BLaER1 treated with 17β-estradiol and CSF1 and Interleukin-3, amounts not matched to agents 10 nM and 100 nM (cell line): ENCODE data around the gene TNFRSF25.

ENCODE experiments used
- H3K27ac ChIP-seq, 11 experiments: shearing (Covaris generic); formaldehyde crosslinking; 2 replicates each; pipeline ENCODE4 v1.8.1; 2022
- H3K27me3 ChIP-seq, 11 experiments: shearing (Covaris generic); formaldehyde crosslinking; 2 replicates each; pipeline ENCODE4 v1.8.1; 2022
- H3K36me3 ChIP-seq, 11 experiments: shearing (Covaris generic); formaldehyde crosslinking; 2 replicates each; pipeline ENCODE4 v1.8.1; 2022
- H3K4me1 ChIP-seq, 10 experiments: shearing (Covaris generic); formaldehyde crosslinking; 2 replicates each; pipeline ENCODE4 v1.8.1; 2022
- H3K4me2 ChIP-seq, 11 experiments: shearing (Covaris generic); formaldehyde crosslinking; 2 replicates each; pipeline ENCODE4 v1.8.1; 2022
- H3K4me3 ChIP-seq, 10 experiments: shearing (Covaris generic); formaldehyde crosslinking; 2 replicates each; pipeline ENCODE4 v1.8.1; 2022
- H3K9ac ChIP-seq, 11 experiments: shearing (Covaris generic); formaldehyde crosslinking; 2 replicates each; pipeline ENCODE4 v1.8.1; 2022
- H3K9me3 ChIP-seq, 11 experiments: shearing (Covaris generic); formaldehyde crosslinking; replicated peaks in 1 of 11; 2 replicates each; pipeline ENCODE4 v1.8.1; 2022
- H4K20me1 ChIP-seq, 11 experiments: shearing (Covaris generic); formaldehyde crosslinking; 2 replicates each; pipeline ENCODE4 v1.8.1; 2022
- Cebpa-rat ChIP-seq, 11 experiments: shearing (Covaris generic); IDR thresholded peaks; 2 replicates each; pipeline ENCODE4 v1.8.1; 2022

TNFRSF25 gene

GRCh38 chr1:6414881-6415626 lies 50.9 kb downstream of the TNFRSF25 start:
- H3K27me3 ChIP-seq = peaks cover 36 to 55% (median 44%) of the 10 kb centered on the region in 11 experiments
- peak overlapping the region; percentile 7 to 57 (median 43); a peak in 18 of 22 replicates for H3K4me2 ChIP-seq
- no peaks in the 10 kb centered on the region for H3K36me3 ChIP-seq
- no peak overlapping the region for H3K27ac ChIP-seq
- no peak overlapping the region for H3K4me3 ChIP-seq
- no peaks in the 10 kb centered on the region for H3K9me3 ChIP-seq
- H3K4me1 ChIP-seq = peaks cover 23 to 41% (median 28%) of the 10 kb centered on the region in 10 experiments
- H4K20me1 ChIP-seq = peaks cover 0 to 22% (median 15%) of the 10 kb centered on the region in 11 experiments; a peak in 16 of 22 replicates
- TF ChIP-seq Cebpa-rat (IDR thresholded peaks at IDR 0.05) = peak in 4 of 11 experiments; percentile 9 to 77 (median 34); a peak in 4 of 22 replicates
- 0 out of 22 replicates have a peak overlapping the region, but pooled peaks of 1 of the 11 experiments have one; percentile 42 for H3K9ac ChIP-seq

DNA sequence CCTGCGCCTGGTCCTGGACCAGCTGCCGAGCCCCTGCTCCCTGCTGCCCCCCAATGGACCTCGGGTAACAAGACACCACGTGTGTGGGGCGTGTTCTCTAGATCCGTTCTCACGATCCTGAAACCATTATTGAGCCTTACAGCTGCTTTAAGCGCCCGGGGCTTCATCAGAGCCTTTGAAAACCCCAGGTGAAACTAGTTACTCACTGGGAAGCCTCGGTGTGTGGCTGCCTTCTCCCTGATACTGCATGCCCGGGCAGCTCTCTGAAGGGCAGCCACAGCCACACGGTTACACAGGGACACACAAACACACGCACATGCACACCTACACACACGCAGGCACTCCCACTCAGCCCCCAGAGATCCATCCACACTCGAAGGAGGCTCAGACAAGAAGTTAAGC lies 51.5 kb downstream of the TNFRSF25 start:
- H3K9me3 ChIP-seq = no peaks in the 10 kb centered on the region
- no peaks in the 10 kb centered on the region for H3K36me3 ChIP-seq
- peak overlapping the region; percentile 7 to 57 (median 43); a peak in 18 of 22 replicates for H3K4me2 ChIP-seq
- 0 out of 22 replicates have a peak overlapping the region, but pooled peaks of 1 of the 11 experiments have one; percentile 42 for H3K9ac ChIP-seq
- no peak overlapping the region for H3K4me3 ChIP-seq
- H3K27me3 ChIP-seq = peaks cover 30 to 48% (median 38%) of the 10 kb centered on the region in 11 experiments
- TF ChIP-seq Cebpa-rat (IDR thresholded peaks at IDR 0.05) = no peak
- H3K27ac ChIP-seq = no peak overlapping the region
- peaks cover 21 to 35% (median 24%) of the 10 kb centered on the region in 10 experiments for H3K4me1 ChIP-seq
- peaks cover 0 to 21% (median 15%) of the 10 kb centered on the region in 11 experiments; a peak in 15 of 22 replicates for H4K20me1 ChIP-seq

DNA sequence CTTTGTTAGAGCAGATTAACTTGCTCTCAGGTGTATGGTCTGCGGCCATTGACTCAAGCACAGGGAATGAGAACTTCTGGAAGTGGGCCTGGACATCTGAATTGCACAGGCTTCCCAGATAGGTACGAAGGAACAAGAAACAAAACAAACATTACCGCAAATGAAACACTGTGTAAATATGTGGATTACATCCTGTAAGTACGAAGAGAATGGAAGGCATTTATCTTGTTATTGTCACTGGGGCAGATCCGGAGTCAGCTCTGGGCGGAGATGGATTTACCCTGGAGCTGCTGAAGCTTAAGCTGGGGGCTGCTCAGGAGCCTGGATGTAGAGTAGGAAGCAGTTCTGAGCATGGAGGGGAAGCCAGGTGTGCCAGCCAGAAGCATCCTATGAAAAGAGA lies 53.1 kb downstream of the TNFRSF25 start:
- peaks cover 0 to 7% (median 1%) of the 10 kb centered on the region in 11 experiments; a peak in 5 of 22 replicates for H4K20me1 ChIP-seq
- H3K4me3 ChIP-seq = no peak overlapping the region
- peaks cover 8 to 19% (median 11%) of the 10 kb centered on the region in 10 experiments for H3K4me1 ChIP-seq
- H3K36me3 ChIP-seq = no peaks in the 10 kb centered on the region
- H3K27ac ChIP-seq = no peak overlapping the region
- H3K4me2 ChIP-seq = no peak overlapping the region
- no peak overlapping the region for H3K9ac ChIP-seq
- TF ChIP-seq Cebpa-rat (IDR thresholded peaks at IDR 0.05) = no peak
- no peaks in the 10 kb centered on the region for H3K9me3 ChIP-seq
- H3K27me3 ChIP-seq = peaks cover 15 to 33% (median 22%) of the 10 kb centered on the region in 11 experiments
